GM19372 (cell line): Measurements from ENCODE around the gene ACSM2A.
"Not testable (repeated sequence)": the region's sequence is repeated elsewhere in the genome, so short reads cannot be mapped to it uniquely, and the experiment has no call there.

ENCODE experiments used
- ATAC-seq: cut with Tn5 transposase; IDR thresholded peaks from one replicate; pipeline ENCODE4 v1.9.1; 2021; ENCODE audit warnings: mild to moderate bottlenecking, low read depth, moderate library complexity; ENCODE audit not compliant: unreplicated experiment

The ACSM2A gene

GRCh38 chr16:20446652-20447393 is 4.5 kb upstream of the ACSM2A start:
- not testable (repeated sequence) for ATAC-seq

GRCh38 chr16:20453633-20454032 is 2.3 kb downstream of the ACSM2A start:
- ATAC-seq = not testable (repeated sequence)

- not testable (repeated sequence) for ATAC-seq
Measured at GRCh38 chr16:20459227-20459626, 7.9 kb downstream of the ACSM2A start.

- not testable (repeated sequence) for ATAC-seq
Measured at GRCh38 chr16:20460313-20460712, 9.0 kb downstream of the ACSM2A start.

- not testable (repeated sequence) for ATAC-seq
Measured at GRCh38 chr16:20468954-20469353, 17.6 kb downstream of the ACSM2A start.

- not testable (repeated sequence) for ATAC-seq
Measured at GRCh38 chr16:20469930-20470329, 18.6 kb downstream of the ACSM2A start.

- not testable (repeated sequence) for ATAC-seq
Measured at GRCh38 chr16:20470732-20471131, 19.4 kb downstream of the ACSM2A start.

GRCh38 chr16:20477188-20477744 is 25.9 kb downstream of the ACSM2A start:
- ATAC-seq = not testable (repeated sequence)

GRCh38 chr16:20483989-20484388 is 32.7 kb downstream of the ACSM2A start:
- not testable (repeated sequence) for ATAC-seq

- ATAC-seq = no peak
Measured at GRCh38 chr16:20484726-20485125, 33.4 kb downstream of the ACSM2A start.

- ATAC-seq = no peak
Measured at GRCh38 chr16:20485408-20485807, 34.1 kb downstream of the ACSM2A start.

- ATAC-seq = not testable (repeated sequence)
Measured at GRCh38 chr16:20490994-20491393, 39.7 kb downstream of the ACSM2A start.

GRCh38 chr16:20491448-20491847 is 40.1 kb downstream of the ACSM2A start:
- not testable (repeated sequence) for ATAC-seq

GRCh38 chr16:20504418-20504817 is 53.1 kb downstream of the ACSM2A start:
- no peak for ATAC-seq

GRCh38 chr16:20507280-20507679 is 56.0 kb downstream of the ACSM2A start:
- no peak for ATAC-seq

GRCh38 chr16:20510323-20510722 is 59.0 kb downstream of the ACSM2A start:
- ATAC-seq = no peak

GRCh38 chr16:20515688-20516090 is 64.4 kb downstream of the ACSM2A start:
- ATAC-seq = no peak

- no peak for ATAC-seq
Measured at GRCh38 chr16:20517149-20517548, 65.8 kb downstream of the ACSM2A start.

- ATAC-seq = no peak
Measured at GRCh38 chr16:20519231-20519630, 67.9 kb downstream of the ACSM2A start.

GRCh38 chr16:20520103-20520502 is 68.8 kb downstream of the ACSM2A start:
- ATAC-seq = no peak

- ATAC-seq = not testable (repeated sequence)
Measured at GRCh38 chr16:20531795-20532194, 80.5 kb downstream of the ACSM2A start.

- not testable (repeated sequence) for ATAC-seq
Measured at GRCh38 chr16:20532284-20532792, 81.0 kb downstream of the ACSM2A start.
